Thyroid gland (tissue), 4 donors: ENCODE results near the gene TUBA3C. TPM values are rescaled to one million over a fixed set of nuclear protein-coding genes. Genes with fewer than 3 reads are reported as not detected.

ENCODE experiments used
- DNase-seq, 2 donors: peaks; one replicate each; pipeline ENCODE4 v3.0.0-alpha.2; 2019
- H3K27ac ChIP-seq, 3 donors: fragments of 200-600 bp; sonication (generic); 1 replicate in 2 of 3; 2 replicates in 1 of 3; pipeline ENCODE4 v1.5.1; 2016 to 2019; ENCODE audit warnings: mild to moderate bottlenecking in 1 of 3, moderate library complexity in 1 of 3
- H3K27me3 ChIP-seq: fragments of 200-600 bp; sonication (generic); one replicate; pipeline ENCODE4 v1.5.1; 2019
- H3K36me3 ChIP-seq, 2 donors: fragments of 200-600 bp; sonication (generic); one replicate each; pipeline ENCODE4 v1.5.1; 2016 to 2019
- H3K4me1 ChIP-seq, 2 donors: fragments of 200-600 bp; sonication (generic); one replicate each; pipeline ENCODE4 v1.5.1; 2017 to 2019
- H3K4me3 ChIP-seq, 3 donors: fragments of 200-600 bp; sonication (generic); replicated peaks in 1 of 3; 1 replicate in 2 of 3; 2 replicates in 1 of 3; pipeline ENCODE4 v1.5.1; 2016; ENCODE audit warnings: mild to moderate bottlenecking in 1 of 3
- H3K9me3 ChIP-seq: fragments of 200-600 bp; sonication (generic); one replicate; pipeline ENCODE4 v1.5.1; 2017
- CTCF ChIP-seq, 6 experiments: fragments of 200-600 bp in 3 of 6; fragments of 450-650 bp in 3 of 6; sonication (generic) in 3 of 6; IDR thresholded peaks; one replicate each; pipeline ENCODE4 v1.5.1; 2016 to 2019; ENCODE audit warnings: antibody characterized with exemption in 6 of 6, mild to moderate bottlenecking in 2 of 6, inconsistent platforms in 1 of 6, moderate library complexity in 1 of 6
- POLR2A ChIP-seq, 2 donors: fragments of 450-650 bp; IDR thresholded peaks; one replicate each; pipeline ENCODE4 v1.6.1; 2017; ENCODE audit warnings: antibody characterized with exemption in 2 of 2, mild to moderate bottlenecking in 2 of 2, moderate library complexity in 1 of 2
- WGBS, 2 donors: methylation state at CpG; one replicate each; pipeline ENCODE4 v1.1.5; 2017; 5-methylcytosine and 5-hydroxymethylcytosine counted together
- intact Hi-C: fragments of 100-400 bp; cut with DNase I; formaldehyde crosslinking; loops from one replicate; pipeline ENCODE4 v1.15.1; 2023
- total RNA-seq, 4 donors: library from RNA; depleted of rRNA; stranded (reverse); fragments of >200 nt; gene quantifications; one replicate each; pipeline ENCODE4 v1.2.3, GENCODE V29; 2016

TUBA3C gene
- total RNA-seq, 4 donors from 2014 or later, result 0.33 to 0.94 TPM; not detected in 2

DNA sequence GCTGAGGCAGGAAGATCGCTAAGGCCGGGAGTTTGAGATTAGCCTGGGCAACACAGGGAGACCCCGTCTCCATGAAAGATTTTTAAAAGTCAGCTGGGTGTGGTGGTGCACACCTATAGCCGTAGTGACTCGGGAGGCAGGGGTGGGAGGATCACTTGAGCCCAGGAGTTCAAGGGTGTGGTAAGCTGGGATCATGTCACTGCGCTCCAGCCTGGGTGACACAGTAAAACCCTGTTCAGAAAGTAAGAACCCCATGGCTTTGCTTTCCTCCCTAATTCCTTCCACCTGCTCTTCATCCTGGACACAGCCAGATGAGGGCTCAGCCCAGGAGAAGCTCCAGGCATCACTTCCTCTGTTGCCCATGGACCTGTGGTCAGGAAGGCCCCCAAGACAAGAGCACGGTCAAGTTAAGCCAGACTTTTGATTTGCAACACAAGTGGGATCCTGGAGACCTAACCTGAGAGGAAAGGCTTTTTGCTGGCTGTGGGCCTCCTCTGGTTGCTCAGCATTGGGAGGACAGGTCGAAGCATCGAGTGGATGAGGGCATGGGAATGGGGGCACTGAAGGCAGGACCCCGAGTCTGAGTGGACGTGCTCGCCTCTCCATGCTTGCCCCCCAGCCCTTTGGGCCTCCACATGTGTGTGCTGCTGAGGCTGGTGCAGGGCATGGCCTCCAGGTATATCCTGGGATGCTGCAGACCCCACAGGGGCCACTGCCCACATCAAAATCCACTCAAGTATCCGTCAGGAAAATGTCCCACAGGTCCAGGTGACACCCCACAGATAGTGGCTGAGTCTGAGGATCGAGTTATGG lies 25.4 kb downstream of the TUBA3C start:
- Histone ChIP-seq H3K4me1 (no peaks in the 10 kb centered on the region), H3K36me3 (no peaks in the 10 kb centered on the region), H3K9me3 (no peaks in the 10 kb centered on the region), H3K4me3 (no peak overlapping the region), H3K27ac (no peak overlapping the region), H3K27me3 (no peaks in the 10 kb centered on the region)
- no peak for TF ChIP-seq POLR2A (IDR thresholded peaks at IDR 0.05)
- no peak for TF ChIP-seq CTCF (IDR thresholded peaks at IDR 0.05)
- no peak for DNase-seq
- intact Hi-C loops, result no loop called here
- 70 to 84% methylated on average over 13 to 14 of the region's 14 CpGs for WGBS, 2 donors

DNA sequence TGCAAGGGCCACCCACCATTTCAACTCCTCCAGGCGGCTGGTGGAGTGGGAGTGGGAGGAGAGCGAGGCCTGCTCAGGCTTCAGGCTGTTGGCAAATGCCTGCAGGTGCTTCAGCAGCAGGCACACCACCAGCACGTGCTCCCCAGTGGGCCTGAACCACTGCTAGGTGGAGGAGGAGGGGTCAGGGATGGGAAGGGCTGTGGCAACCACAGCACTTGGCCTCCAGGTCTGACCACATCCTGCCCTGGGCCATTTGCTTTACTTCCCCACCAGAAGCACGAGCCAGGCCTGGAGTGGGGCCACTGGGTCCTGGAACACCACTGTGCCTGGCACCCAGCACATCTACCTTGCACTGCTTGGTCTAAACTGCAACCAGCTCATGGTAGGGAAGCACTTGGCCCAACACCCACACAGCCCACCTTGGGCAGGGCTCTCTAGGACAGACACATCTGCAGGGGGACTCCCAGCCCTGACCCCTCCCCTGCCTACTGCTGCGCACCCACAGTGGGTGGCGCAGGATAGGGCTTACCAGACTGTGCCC lies 26.2 kb downstream of the TUBA3C start:
- H3K27ac ChIP-seq, result no peak overlapping the region
- H3K36me3 ChIP-seq, result no peaks in the 10 kb centered on the region
- WGBS, 2 donors, result 50 to 57% methylated on average over 3 to 4 of the region's 6 CpGs
- no peak overlapping the region for H3K4me3 ChIP-seq
- no peak for DNase-seq
- no peaks in the 10 kb centered on the region for H3K4me1 ChIP-seq
- no peak for TF ChIP-seq CTCF (IDR thresholded peaks at IDR 0.05)
- TF ChIP-seq POLR2A (IDR thresholded peaks at IDR 0.05), result no peak
- intact Hi-C loops, result no loop called here
- no peaks in the 10 kb centered on the region for H3K9me3 ChIP-seq
- H3K27me3 ChIP-seq, result no peaks in the 10 kb centered on the region

GRCh38 chr13:19154843-19155242 lies 26.8 kb downstream of the TUBA3C start:
- DNase-seq, result no peak
- no peaks in the 10 kb centered on the region for H3K36me3 ChIP-seq
- no peak overlapping the region for H3K27ac ChIP-seq
- 74 to 80% methylated on average over 6 to 7 of the region's 7 CpGs for WGBS, 2 donors
- no peaks in the 10 kb centered on the region for H3K27me3 ChIP-seq
- TF ChIP-seq POLR2A (IDR thresholded peaks at IDR 0.05) (no peak), CTCF (IDR thresholded peaks at IDR 0.05) (no peak)
- H3K4me3 ChIP-seq, result no peak overlapping the region
- no peaks in the 10 kb centered on the region for H3K4me1 ChIP-seq
- intact Hi-C loops, result no loop called here
- no peaks in the 10 kb centered on the region for H3K9me3 ChIP-seq

- Histone ChIP-seq H3K27ac (no peak overlapping the region), H3K4me3 (no peak overlapping the region), H3K36me3 (no peaks in the 10 kb centered on the region), H3K4me1 (no peaks in the 10 kb centered on the region), H3K27me3 (no peaks in the 10 kb centered on the region), H3K9me3 (no peaks in the 10 kb centered on the region)
- intact Hi-C loops, result no loop called here
- WGBS, 2 donors, result 66 to 73% methylated on average over 8 to 9 of the region's 9 CpGs
- DNase-seq, result no peak
- TF ChIP-seq CTCF (IDR thresholded peaks at IDR 0.05) (no peak), POLR2A (IDR thresholded peaks at IDR 0.05) (no peak)
Observed at GRCh38 chr13:19153782-19154450, 27.7 kb downstream of the TUBA3C start.

DNA sequence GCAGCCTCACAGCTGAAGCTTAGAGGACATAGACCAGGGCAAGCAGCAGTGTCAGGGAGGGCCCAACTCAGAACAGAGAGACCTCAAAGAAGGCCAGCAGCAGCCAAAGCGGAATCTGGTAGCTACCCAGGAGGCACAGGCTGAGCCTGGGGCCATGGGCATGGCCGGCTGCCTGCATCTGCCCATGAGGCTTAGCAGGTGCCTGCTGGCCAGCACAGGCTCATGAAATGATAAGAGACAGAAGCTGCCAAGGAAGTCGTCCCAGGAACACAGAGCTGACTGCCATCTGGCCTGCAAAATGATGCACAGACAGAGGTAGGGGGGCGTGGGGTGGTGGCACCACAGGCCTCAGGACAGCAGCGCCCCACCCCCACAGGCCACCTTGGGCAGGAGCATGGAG lies 29.2 kb downstream of the TUBA3C start:
- no peaks in the 10 kb centered on the region for H3K4me1 ChIP-seq
- H3K36me3 ChIP-seq, result no peaks in the 10 kb centered on the region
- no peak for DNase-seq
- no peaks in the 10 kb centered on the region for H3K9me3 ChIP-seq
- intact Hi-C loops, result no loop called here
- H3K27me3 ChIP-seq, result no peaks in the 10 kb centered on the region
- H3K27ac ChIP-seq, result no peak overlapping the region
- WGBS, 2 donors, result 68% methylated on average over 4 to 5 of the region's 5 CpGs
- H3K4me3 ChIP-seq, result no peak overlapping the region
- TF ChIP-seq POLR2A (IDR thresholded peaks at IDR 0.05), result no peak
- TF ChIP-seq CTCF (IDR thresholded peaks at IDR 0.05), result no peak
